ENCODE measurements around the gene SOX15.

DNA sequence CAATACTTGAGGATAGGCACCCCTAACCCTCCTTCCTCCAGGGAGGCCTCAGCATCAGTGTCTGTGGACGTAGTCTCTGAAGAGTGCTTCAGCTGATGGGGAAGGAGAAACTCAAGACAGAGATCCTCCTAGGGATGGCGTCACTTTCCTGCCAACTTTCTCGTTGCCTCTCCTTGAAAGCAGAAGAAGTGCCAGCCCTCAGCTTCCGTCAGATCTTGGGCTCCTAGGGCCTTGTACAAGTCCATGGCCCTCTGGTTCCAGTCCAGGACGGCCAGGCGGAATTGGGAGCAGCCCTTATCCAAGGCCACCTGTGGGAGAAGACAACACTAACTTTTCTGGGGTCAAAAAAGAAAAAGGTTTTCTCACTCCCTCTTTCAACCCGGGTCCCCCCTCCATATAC lies 36.4 kb upstream of the SOX15 start:
- TF ChIP-seq POLR2A (IDR thresholded peaks at IDR 0.05; ENCODE audit: low read depth, low read length) (no peak), POLR2AphosphoS5 (IDR thresholded peaks at IDR 0.05; ENCODE audit: low read depth, low read length) (no peak), TAF1 (IDR thresholded peaks at IDR 0.05; ENCODE audit: low read depth, low read length) (no peak), SPI1 (IDR thresholded peaks at IDR 0.05; ENCODE audit: low read depth, low read length) (no peak), POU2F2 (IDR thresholded peaks at IDR 0.05; ENCODE audit: low read depth, low read length) (no peak)
